Loucy (cell line): ENCODE measurements around the gene GCNT2.

Source experiments
- H2AFZ ChIP-seq: fragments of 200-600 bp; sonication (generic); 2 replicates; pipeline ENCODE4 v1.6.0; 2016; ENCODE audit warnings: antibody characterized with exemption, mild to moderate bottlenecking, low read length, moderate library complexity
- H3F3A ChIP-seq: fragments of 200-600 bp; 2 replicates; pipeline ENCODE4 v1.6.0; 2016; ENCODE audit warnings: antibody characterized with exemption, low read depth, mild to moderate bottlenecking
- H3K27me3 ChIP-seq: fragments of 200-600 bp; sonication (generic); 2 replicates; pipeline ENCODE4 v1.6.1; 2014; ENCODE audit warnings: low read length, mild to moderate bottlenecking; ENCODE audit not compliant: insufficient read depth, poor library complexity, severe bottlenecking
- H3K36me3 ChIP-seq: fragments of 200-600 bp; sonication (generic); 2 replicates; pipeline ENCODE4 v1.6.1; 2016; ENCODE audit warnings: low read length; ENCODE audit not compliant: insufficient read depth
- H3K4me1 ChIP-seq: fragments of 200-600 bp; sonication (generic); 2 replicates; pipeline ENCODE4 v1.5.1; 2014; ENCODE audit warnings: low read length, mild to moderate bottlenecking; ENCODE audit not compliant: insufficient read depth, poor library complexity, severe bottlenecking
- H3K4me2 ChIP-seq: fragments of 200-600 bp; sonication (generic); 2 replicates; pipeline ENCODE4 v1.6.0; 2014; ENCODE audit warnings: antibody characterized with exemption, low read length, low read depth, mild to moderate bottlenecking; ENCODE audit not compliant: poor library complexity, severe bottlenecking
- H3K4me3 ChIP-seq: fragments of 200-600 bp; sonication (generic); 2 replicates; pipeline ENCODE4 v1.5.1; 2014; ENCODE audit warnings: low read length, mild to moderate bottlenecking, mixed read lengths; ENCODE audit not compliant: poor library complexity, severe bottlenecking
- H3K79me2 ChIP-seq: fragments of 200-600 bp; sonication (generic); 2 replicates; pipeline ENCODE4 v1.6.1; 2014; ENCODE audit warnings: low read length; ENCODE audit not compliant: insufficient read depth
- H3K9ac ChIP-seq: fragments of 200-600 bp; sonication (generic); 2 replicates; pipeline ENCODE4 v1.6.0; 2014; ENCODE audit warnings: mild to moderate bottlenecking, low read depth, low read length, moderate library complexity; ENCODE audit not compliant: poor library complexity, severe bottlenecking
- H3K9me2 ChIP-seq: fragments of 200-600 bp; sonication (generic); replicated peaks from 2 replicates; pipeline ENCODE4 v1.6.1; 2016; ENCODE audit warnings: low read depth, low read length, mixed read lengths
- H3K9me3 ChIP-seq: fragments of 200-600 bp; sonication (generic); 2 replicates; pipeline ENCODE4 v1.6.1; 2014; ENCODE audit warnings: mild to moderate bottlenecking, antibody characterized with exemption, low read length, low read depth; ENCODE audit not compliant: insufficient read depth
- H4K20me1 ChIP-seq: fragments of 200-600 bp; sonication (generic); 2 replicates; pipeline ENCODE4 v1.6.0; 2014; ENCODE audit warnings: antibody characterized with exemption, low read length, mild to moderate bottlenecking; ENCODE audit not compliant: insufficient read depth, poor library complexity, severe bottlenecking
- EZH2phosphoT487 ChIP-seq: fragments of 200-600 bp; IDR thresholded peaks from 2 replicates; pipeline ENCODE4 v1.6.1; 2018; ENCODE audit warnings: antibody characterized with exemption, mild to moderate bottlenecking, moderate library complexity, borderline replicate concordance
- TF ChIP-seq, protein P1 (sequence below): fragments of 200-600 bp; sonication (generic); conservative IDR thresholded peaks from 2 replicates; pipeline ENCODE4 v1.5.1; 2014; ENCODE audit warnings: mild to moderate bottlenecking, antibody characterized with exemption, low read length

GCNT2 gene

GRCh38 chr6:10561611-10562199, 40.6 kb downstream of the GCNT2 start:
- H3K79me2 ChIP-seq = no peaks in the 10 kb centered on the region
- no peak overlapping the region for H2AFZ ChIP-seq
- H3K4me3 ChIP-seq = no peak overlapping the region
- no peaks in the 10 kb centered on the region for H3K36me3 ChIP-seq
- H4K20me1 ChIP-seq = no peaks in the 10 kb centered on the region
- no peak for TF ChIP-seq EZH2phosphoT487
- TF ChIP-seq, protein P1, sequence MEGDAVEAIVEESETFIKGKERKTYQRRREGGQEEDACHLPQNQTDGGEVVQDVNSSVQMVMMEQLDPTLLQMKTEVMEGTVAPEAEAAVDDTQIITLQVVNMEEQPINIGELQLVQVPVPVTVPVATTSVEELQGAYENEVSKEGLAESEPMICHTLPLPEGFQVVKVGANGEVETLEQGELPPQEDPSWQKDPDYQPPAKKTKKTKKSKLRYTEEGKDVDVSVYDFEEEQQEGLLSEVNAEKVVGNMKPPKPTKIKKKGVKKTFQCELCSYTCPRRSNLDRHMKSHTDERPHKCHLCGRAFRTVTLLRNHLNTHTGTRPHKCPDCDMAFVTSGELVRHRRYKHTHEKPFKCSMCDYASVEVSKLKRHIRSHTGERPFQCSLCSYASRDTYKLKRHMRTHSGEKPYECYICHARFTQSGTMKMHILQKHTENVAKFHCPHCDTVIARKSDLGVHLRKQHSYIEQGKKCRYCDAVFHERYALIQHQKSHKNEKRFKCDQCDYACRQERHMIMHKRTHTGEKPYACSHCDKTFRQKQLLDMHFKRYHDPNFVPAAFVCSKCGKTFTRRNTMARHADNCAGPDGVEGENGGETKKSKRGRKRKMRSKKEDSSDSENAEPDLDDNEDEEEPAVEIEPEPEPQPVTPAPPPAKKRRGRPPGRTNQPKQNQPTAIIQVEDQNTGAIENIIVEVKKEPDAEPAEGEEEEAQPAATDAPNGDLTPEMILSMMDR = no peak
- no peaks in the 10 kb centered on the region for H3K4me1 ChIP-seq
- H3K27me3 ChIP-seq = no peaks in the 10 kb centered on the region
- H3K9me3 ChIP-seq = no peaks in the 10 kb centered on the region
- no peak overlapping the region for H3K4me2 ChIP-seq
- no peak overlapping the region for H3K9ac ChIP-seq
- no peaks in the 10 kb centered on the region for H3F3A ChIP-seq
- H3K9me2 ChIP-seq = no peaks in the 10 kb centered on the region

GRCh38 chr6:10564975-10565673, 44.0 kb downstream of the GCNT2 start:
- TF ChIP-seq, protein P1 = no peak
- TF ChIP-seq EZH2phosphoT487 = no peak
- Histone ChIP-seq H4K20me1 (no peaks in the 10 kb centered on the region), H3K9me2 (no peaks in the 10 kb centered on the region), H3F3A (no peaks in the 10 kb centered on the region), H3K4me1 (no peaks in the 10 kb centered on the region), H3K9me3 (no peaks in the 10 kb centered on the region), H3K36me3 (no peaks in the 10 kb centered on the region), H3K4me2 (no peak overlapping the region), H3K27me3 (no peaks in the 10 kb centered on the region), H3K79me2 (no peaks in the 10 kb centered on the region), H2AFZ (no peak overlapping the region), H3K9ac (no peak overlapping the region), H3K4me3 (no peak overlapping the region)

DNA sequence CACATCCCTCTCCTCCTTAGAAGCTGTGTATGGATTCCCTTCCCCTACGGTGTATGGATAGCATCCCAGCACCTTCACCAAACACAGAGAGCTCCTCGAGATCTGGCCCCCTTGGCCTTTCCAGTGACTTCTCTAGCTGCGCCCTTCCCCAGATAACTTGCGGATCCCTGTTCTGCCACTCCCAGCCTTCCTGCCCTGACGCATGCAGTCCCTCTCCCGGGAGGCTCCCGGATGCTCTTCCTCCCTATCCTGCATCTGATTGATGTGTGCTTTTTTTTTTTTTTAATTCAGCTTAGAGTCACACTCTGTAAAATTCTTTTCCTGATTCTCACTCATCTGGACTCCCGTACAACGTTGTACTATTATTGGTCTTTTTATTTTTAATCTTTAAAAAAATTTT, 44.8 kb downstream of the GCNT2 start:
- no peak overlapping the region for H3K4me2 ChIP-seq
- H3K36me3 ChIP-seq = no peaks in the 10 kb centered on the region
- H2AFZ ChIP-seq = no peak overlapping the region
- no peak overlapping the region for H3K9ac ChIP-seq
- no peaks in the 10 kb centered on the region for H3K79me2 ChIP-seq
- H3F3A ChIP-seq = no peaks in the 10 kb centered on the region
- H3K4me3 ChIP-seq = no peak overlapping the region
- no peaks in the 10 kb centered on the region for H3K9me3 ChIP-seq
- no peaks in the 10 kb centered on the region for H4K20me1 ChIP-seq
- no peaks in the 10 kb centered on the region for H3K27me3 ChIP-seq
- no peaks in the 10 kb centered on the region for H3K4me1 ChIP-seq
- no peaks in the 10 kb centered on the region for H3K9me2 ChIP-seq
- TF ChIP-seq, protein P1 = no peak
- no peak for TF ChIP-seq EZH2phosphoT487
